A549 (cell line): ENCODE measurements around the gene RBM41.

Experiments
- CTCF ChIP-seq: fragments of >200 bp; sonication (Bioruptor Twin); formaldehyde crosslinking; IDR thresholded peaks from 3 replicates; pipeline ENCODE4 v1.5.1; 2016
- FOSB ChIP-seq: fragments of 250-450 bp; sonication (Bioruptor Pico); IDR thresholded peaks from 2 replicates; pipeline ENCODE4 v1.5.0; 2020; ENCODE audit warnings: mild to moderate bottlenecking, moderate library complexity
- HMGXB4 ChIP-seq: fragments of 250-450 bp; sonication (Bioruptor Pico); IDR thresholded peaks from 2 replicates; pipeline ENCODE4 v1.5.0; 2021; ENCODE audit warnings: mild to moderate bottlenecking, moderate library complexity, borderline replicate concordance
- RCOR1 ChIP-seq: fragments of 150-350 bp; IDR thresholded peaks from 2 replicates; pipeline ENCODE4 v1.6.1; 2014; ENCODE audit warnings: antibody characterized with exemption, low read length, low read depth
- REST ChIP-seq: fragments of 200-600 bp; sonication (generic); IDR thresholded peaks from 2 replicates; pipeline ENCODE4 v1.6.1; 2016; ENCODE audit warnings: antibody characterized with exemption, mild to moderate bottlenecking, moderate library complexity
- RFX5 ChIP-seq: fragments of 450-650 bp; IDR thresholded peaks from 2 replicates; pipeline ENCODE4 v1.7.1; 2014; ENCODE audit warnings: antibody characterized with exemption, mild to moderate bottlenecking, moderate library complexity
- RNF2 ChIP-seq: fragments of 200-600 bp; sonication (generic); IDR thresholded peaks from 2 replicates; pipeline ENCODE4 v1.6.1; 2016; ENCODE audit warnings: low read depth, mild to moderate bottlenecking, antibody characterized with exemption, moderate library complexity, borderline replicate concordance
- ZNF302 ChIP-seq: fragments of 250-450 bp; sonication (Bioruptor Pico); IDR thresholded peaks from 2 replicates; pipeline ENCODE4 v1.9.0; 2021; ENCODE audit warnings: inconsistent platforms, mild to moderate bottlenecking, moderate library complexity

GRCh38 chrX:107118322-107119147 lies at the start of gene RBM41:
- TF ChIP-seq RCOR1: no peak
- no peak for TF ChIP-seq REST
- no peak for TF ChIP-seq ZNF302
- TF ChIP-seq RNF2: no peak
- TF ChIP-seq FOSB (CRISPR knock-in tag): no peak
- no peak for TF ChIP-seq HMGXB4 (CRISPR knock-in tag)
- TF ChIP-seq RFX5: no peak
- TF ChIP-seq CTCF: no peak
